SK-N-DZ (cell line): Measurements from ENCODE around the gene AMBRA1.
"Not testable (repeated sequence)": the region's sequence is repeated elsewhere in the genome, so short reads cannot be mapped to it uniquely, and the experiment has no call there.

Source experiments
- DNase-seq: peaks from one replicate; pipeline ENCODE4 v3.0.0-alpha.2; 2015; ENCODE audit warnings: low spot score

AMBRA1 gene

DNA sequence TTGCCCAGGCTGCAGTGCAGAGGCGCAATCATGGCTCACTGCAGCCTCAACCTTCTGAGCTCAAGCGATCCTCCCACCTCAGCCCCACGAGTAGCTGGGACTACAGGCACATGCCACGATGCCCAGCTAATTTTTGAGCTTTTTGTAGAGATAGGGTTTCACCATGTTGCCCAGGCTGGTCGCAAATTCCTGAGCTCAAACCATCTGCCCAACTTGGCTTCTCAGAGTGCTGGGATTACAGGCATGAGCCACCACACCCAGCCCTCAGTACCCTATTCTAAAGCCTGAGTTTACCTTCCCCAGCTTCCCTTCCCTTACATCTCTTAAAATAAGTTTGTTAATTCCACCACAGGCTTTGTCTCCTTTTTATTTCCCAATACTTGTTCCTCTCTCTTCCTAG, 59.1 kb downstream of the AMBRA1 start:
- DNase-seq: no peak

DNA sequence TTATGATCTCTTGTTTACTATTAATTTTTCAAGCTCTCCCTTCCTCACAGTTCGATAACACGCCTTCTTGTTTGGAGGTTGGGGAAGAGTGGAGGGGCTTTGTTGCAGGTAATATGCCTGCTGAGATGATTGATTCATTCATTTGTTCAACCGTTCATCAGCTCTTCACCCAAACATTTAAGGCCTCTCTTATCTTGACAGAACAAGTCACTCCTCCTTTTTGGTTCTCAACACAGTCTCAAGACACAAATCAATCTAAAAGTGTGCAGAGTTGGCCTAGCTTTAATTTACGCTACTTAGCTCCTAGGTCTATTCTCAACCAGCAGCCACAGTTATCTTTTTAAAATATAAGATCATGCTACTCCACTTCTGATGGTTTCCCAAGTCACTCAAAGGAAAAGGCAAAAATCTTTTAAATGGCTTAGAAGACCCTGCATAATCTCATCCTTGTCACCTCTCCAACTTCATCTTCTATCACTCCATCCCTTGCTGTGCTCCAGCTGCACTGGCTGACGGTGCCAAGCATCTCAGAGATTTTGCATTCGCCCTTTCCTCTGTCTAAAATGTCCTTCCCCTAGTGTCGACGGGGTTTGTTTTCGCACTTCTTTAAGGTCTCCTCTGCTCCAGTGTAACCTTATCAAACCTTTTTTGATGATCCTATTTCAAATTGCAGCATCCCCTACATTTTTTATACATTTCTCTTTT, 60.3 kb downstream of the AMBRA1 start:
- no peak for DNase-seq

DNA sequence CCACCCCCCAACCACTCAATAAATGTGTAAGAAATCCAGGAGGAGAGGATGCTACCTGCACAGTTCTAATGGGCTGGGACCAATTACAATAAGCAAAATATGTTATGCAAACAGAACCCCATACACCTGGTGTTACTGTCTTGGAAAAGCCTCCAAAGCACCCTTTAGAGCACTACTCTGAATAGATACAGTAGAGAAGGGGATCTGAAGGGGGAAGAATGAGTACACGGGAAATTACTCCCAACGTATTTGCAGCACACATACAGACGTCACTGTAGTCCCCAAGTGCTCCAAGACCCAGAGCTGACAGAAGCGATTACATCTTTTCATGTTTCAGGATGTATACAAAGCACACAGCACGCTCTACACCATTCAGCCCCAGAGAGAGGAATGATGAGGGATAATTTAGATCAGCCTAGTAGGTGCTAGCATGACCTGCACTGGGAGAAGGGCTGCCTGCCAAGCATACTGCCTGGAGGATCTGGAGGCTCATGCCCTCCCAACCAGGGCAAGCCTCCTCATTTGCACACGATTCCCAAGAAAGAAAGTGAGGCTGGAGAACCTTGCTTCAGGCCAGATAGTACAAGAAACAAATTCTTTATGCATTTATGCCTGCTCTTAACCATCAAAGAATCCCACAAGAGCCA, 63.8 kb downstream of the AMBRA1 start:
- no peak for DNase-seq

DNA sequence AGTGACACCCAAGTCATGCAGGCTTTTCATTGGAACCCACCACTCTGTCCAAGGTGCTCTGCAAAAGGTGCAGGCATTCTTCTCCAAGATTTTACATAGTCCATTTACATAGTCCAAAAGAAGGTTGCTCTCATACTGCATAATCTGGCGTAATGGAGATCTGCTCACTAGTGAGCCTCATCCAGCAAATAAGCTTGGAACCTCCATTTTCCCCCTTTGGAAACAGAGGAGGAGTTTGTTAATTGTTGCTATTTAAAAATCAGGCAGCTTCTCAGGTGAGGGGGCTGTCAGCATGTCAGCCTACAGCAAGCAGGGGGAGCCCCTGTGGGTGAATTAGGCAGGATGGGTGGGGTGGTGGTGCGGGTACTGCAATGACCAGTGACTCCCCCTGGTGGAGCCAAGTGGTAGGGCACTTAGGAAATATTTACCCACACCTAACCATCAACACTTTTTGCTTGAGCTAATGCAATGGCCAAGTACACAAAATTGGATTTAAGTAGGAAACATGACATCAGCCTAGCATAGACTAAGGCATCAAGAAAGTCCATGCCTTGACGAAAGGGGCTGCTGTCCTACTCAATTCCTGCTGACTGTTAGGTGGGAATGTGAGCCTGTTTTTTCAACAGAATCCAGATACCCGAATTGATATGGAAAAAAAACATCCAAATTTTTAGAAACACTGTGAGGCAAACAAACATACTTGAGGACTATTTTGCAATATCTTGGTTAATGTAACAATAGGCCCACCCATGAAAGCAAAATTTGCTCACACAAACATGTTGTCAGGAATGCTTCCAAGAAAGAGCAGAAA, 64.5 kb downstream of the AMBRA1 start:
- DNase-seq: peak; percentile 58

DNA sequence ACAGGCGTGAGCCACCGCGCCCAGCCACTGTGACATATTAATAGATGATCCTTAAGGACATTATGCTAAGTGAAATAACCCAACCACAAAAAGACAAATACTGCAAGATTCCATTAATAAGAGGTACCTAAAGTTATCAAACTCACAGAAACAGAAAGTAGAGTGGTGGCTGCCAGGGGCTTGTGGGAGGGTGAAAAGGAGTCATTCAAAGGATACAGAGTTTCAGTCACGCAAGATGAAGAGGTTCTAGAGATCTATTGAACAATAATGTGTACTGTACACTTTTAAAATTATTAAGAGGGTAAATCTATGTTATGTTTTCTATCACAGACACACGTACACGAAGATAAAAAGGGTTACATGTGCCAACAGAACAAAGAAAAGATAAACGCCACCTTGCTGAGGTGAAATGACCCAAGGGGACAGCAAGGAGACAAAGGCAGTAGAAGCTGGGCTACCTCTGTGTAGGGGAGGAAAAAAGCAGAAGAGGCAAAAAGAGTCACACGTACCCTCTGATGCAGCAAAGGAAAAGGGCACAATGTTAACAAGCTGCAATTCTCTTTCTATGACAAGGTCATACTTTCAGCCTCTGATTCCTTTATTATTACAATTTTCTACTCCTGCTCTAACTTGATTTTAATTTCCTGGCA, 65.3 kb downstream of the AMBRA1 start:
- DNase-seq: no peak

DNA sequence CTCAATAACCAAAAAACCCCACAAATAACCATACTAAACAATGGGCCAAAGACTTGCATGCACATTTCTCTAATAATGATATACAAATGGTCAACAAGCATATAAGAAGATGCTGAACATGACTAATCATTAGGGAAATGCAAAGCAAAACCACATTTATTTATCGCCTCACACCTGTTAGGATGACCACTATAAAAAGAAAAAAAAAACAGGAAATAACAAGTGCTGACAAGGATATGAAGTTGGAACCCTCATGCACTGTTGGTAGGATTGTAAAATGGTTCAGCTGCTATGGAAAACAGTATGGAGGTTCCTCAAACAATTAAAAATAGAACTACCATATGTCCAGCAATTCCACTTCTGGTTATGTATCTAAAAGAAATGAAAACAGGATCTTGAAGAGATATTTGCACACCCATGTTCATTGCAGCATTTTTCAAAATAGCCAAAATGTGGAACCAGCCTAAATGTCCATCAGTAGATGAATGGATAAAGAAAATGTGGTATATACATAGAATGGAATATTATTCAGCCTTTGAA, 66.2 kb downstream of the AMBRA1 start:
- DNase-seq: no peak

DNA sequence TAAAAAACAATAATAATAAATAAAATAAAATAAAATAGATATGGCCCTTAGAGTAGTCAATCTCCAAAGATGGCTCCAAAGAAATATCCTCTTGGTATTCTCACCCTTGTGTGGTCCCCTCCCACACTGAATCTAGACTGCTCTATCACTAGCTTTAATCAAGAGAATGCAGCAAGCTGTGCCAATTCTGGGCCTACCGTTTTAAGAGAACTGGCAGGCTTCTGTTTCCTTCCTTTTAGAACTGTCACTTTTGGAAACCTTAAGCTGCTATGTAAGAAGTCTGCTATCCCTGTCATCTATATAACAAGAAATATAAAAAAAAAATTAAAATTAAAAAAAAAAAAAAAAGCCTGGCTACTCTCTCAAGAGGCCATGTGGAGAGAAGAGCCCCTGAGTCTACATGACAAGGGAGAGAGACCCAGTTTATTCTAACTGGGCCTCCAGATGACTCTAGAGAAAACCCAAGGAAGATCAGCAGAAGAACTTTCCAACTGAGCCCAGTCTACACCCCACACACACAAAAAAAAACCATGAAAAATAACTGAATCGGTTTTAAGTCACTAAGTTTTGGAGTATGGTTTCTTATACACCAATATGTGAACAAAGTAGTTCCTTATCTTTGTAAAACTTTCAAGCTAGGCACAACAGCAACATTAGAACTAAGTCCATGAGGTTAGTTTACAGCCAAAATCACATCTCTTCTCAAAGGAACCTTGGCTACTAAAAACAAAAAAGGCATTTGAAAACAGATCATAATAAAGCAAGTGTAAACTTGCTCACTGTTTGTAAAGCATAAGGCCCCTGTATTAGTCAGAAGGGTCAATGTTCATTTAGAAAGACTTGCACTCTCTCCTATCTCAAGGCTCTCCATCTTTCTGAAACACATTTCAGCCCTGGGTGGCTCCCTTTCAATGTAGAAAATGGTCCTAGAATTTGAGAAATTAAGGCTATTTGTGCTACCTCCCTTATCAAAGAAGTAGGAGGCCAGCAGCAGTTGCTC, 67.3 kb downstream of the AMBRA1 start:
- DNase-seq: no peak

DNA sequence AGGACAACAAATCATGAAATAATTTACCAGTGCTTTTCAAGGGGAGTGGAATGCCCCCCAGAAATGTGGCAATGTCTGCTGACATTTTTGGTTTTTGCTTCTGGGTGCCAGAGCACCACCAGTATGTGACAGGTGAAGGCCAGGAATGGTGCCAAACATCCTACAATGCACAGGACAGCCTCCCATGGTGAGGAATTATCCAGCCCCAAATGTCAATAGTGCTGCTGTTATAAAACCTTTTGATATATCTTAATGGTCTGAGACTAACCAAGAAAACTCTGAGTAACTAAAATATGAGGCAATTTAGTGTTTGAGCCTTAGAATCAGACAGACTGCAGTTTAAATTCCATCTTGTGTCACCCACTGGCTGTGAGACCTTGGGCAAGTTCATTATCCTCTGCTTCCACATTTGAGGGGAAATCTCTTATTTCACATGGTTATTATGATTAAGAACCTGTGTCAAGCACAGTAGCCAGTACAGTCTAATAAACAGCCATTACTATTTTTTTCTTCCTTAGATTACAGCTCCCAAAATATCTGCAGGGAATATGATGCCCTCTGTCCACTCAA, 69.5 kb downstream of the AMBRA1 start:
- no peak for DNase-seq

DNA sequence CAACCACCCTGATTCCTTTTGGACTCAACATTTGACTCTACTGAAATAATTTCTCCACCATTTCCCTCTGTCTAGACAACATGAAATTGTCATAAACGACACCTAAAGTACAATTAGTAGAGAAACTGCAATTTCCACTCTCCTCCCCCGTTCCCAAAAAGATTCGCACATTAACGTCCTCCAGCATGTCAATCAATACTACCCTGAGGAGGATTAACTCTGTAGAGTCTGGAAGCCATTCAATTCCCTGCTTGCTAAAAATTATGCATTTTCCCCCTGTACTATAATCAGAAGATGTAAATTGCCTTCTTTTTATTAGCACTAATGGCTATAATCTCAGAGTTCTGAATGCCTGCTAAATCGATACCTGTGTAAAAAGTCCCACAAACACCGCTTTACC, 70.5 kb downstream of the AMBRA1 start:
- DNase-seq: no peak

DNA sequence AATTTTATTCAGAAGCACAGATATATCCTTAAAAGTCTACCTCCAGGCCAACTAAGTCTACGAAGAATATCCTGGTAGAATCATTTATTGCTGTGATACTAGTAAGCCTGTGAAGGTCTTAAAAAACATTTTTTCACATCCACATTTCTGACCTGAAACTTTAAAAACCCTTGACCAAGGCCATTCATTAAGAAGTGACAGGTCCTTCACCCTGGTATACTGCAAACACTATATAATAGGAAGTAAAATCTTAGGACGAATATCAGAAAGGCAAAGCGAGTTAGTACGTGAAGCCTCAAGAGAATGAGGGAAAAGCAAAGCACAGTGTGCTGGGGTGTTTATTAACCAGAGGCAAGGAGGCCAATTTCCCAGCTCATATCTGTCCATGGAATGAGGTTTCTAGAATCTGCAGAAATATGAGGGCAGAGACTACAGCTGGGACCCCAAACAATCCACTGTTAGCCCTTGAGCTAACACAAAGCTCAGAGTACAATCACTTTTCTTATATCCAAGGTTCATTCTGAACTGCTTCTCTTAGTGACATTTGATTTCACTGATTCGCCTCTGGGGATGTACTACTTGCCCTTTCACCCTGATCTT, 71.0 kb downstream of the AMBRA1 start:
- no peak for DNase-seq

DNA sequence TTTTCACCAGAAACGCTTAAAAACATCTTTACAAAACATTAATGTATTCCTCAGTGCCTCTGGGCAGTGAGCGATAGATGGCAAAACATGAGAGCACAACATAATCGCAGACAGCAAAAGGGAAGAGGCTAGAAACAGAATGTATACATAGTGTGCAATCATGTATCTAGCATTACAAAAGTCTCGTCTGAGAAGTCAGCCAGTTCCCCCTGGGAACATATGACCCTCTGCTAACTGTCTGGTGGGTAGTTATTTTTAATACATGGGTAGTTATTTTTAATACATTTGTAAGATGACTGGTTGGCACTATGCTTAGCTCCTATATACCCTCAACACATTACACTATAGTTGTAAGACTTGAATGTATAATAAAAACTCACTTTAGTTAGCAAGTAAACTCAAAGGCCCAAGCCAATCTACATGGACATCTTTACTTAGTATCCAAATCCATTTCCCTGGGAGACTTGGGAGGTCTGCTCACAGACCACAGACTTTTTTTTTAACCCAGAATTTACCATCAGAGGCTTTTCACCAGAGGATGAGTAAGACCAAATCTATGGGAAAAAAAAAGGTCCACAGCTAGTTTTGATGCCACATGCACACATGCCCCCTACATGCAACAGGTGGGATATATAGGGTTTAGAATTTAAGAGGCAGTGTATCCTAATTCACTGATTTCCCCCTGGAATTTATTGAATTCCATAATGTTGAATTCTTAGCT, 71.7 kb downstream of the AMBRA1 start:
- DNase-seq: no peak

DNA sequence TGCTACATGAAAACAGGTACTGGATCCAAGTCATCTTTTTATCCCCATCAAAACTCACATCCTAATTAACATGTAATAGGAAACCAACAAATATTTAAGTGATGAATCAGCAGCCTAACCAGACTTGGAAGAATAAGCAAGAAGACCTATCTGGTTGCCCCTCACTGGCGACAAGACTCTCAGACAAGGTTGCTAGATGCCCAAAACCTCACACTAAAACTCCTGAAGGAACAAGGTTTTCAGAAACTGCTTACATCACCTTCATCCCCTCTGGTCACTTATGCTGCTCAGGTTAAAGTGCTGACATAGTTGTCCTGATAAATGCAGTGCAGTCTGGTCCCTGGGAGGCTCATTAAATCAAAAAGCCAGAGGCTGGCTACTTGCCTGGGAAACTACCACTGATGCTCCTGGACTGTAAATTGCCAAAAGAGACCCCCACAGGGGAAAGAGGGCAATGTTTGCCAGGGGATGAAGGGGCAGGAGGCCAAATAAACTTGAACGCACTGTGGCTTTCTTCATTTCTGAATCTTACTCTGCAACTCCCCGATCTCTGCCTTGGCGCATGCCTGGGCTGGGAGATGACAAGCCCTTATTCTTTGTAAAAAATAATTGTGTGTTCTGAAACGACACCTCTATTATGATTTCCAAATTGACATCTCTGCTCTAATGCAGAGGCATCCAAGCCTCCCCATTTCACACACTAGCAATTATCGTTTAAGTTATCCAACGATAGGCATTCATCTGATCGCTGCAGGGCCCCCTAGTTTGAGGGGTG, 72.7 kb downstream of the AMBRA1 start:
- DNase-seq: no peak

DNA sequence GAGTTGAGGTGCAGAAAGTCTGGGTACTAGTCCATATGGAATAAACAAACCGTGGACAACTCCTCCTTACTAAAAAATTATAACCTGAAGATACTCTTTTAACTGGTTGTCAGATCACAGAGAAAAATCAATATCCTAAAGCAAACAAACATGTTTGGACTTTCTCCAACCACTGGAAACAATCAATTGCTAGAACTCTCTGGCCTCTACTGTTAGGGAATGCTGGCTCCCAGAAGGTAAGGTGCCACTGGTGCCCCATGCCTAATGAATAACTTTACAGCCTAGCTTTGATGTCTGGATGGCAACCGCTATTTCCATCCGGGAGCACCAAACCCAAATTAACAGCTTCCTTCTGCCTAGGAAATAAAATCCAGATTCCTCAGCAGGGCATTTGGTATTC, 74.5 kb downstream of the AMBRA1 start:
- DNase-seq: no peak

DNA sequence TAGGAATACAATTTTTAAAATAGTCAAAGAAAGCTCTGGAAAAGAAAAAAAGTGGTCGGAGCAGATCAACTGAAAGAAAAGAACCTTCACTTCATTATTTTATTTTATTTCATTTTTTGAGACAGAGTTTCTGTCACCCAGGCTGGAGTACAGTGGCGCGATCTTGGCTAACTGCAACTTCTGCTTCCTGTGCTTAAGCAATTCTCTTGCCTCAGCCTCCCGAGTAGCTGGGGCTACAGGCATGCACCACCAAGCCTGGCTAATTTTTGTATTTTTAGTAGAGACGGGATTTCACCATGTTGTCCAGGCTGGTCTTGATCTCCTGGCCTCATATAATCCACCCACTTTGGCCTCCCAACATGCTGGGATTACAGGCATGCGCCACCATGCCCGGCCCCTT, 74.9 kb downstream of the AMBRA1 start:
- DNase-seq: not testable (repeated sequence)

DNA sequence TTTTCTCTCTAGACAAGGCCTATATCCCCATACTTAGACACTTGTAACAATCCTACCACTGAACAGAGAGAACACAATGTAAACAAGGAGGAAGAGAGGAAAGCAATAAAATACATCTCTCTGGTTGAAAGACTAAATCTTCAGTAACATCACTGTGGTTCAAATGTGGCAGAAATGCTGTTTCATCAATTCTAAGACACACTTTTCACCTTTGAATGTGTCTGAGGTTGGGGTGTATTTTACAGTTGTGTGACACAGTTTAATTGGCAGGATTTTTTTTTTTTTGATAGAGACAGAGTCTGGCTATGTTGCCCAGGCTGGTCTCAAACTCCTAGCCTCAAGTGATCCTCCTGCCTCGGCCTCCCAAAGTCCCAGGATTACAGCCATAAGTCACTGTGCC, 79.5 kb downstream of the AMBRA1 start:
- DNase-seq: no peak

DNA sequence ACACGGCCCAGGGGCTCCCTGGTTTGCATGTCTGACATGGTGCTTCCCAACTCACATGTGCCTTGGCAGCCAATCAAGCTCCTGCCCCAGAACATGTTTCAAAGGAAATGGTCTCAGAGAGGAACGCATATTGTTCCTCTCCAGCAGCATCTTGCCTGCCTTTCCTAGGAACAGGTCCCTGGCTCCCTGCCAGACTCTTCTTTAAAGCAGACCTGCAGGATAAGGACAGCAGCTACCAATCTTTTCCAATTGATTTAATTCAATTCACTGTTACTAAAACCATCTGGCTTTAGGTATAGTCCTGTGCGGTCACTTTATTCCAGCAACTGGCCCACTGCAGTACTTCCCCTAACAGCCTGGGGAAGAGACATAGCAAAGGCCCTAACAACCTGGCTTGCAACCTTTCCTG, 79.9 kb downstream of the AMBRA1 start:
- peak; percentile 100 for DNase-seq

DNA sequence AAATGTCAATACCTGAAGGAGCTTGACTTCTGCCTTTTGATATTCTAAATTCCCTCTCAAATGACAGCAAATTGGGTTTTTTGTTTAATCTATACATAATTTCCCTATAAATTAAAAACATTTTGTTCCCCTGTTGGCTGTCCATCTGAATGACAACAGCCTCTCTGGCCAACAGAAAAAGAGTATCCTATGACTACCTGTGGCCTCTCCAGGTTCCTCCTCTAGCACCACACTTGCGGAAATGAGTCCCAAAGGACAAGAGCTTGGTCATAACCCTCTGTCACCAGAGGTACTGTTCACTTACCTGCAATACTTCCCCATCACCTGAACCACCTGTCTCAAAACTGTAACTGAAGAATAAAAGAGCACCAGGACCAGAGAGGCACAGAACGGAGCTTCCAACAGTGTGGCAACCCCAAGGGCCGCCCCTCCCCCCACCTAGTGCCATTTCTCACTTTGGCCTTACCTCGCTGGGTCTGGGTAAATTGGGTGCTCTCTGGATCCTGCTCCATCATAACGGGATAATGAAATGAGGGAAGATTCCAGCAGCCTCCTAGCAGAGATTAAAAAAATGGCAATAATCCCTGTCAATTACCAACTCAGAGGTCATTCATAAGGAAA, 81.5 kb downstream of the AMBRA1 start:
- DNase-seq: no peak

DNA sequence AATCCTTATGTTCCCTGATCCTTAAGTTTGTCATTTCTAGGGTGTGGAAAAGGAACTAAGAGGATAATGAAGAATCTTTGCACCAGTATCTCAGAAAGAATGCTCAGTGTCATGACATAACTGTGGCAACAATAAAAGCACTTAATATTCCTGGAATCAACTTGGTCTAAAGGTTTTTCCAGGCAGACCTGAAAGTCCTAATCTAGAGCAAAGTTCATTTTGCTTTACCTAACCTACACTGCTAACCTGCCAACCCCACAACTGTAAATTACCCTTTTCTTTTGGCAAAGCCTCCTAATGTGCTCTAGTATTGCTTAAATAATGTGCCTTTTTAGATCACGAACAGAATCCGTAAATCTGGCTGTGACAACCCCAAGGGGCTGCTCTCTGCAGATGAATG, 82.5 kb downstream of the AMBRA1 start:
- DNase-seq: no peak
